Esophagus mucosa (tissue), 1 donor: ENCODE results near the gene EOGT. TPM values are rescaled to one million over a fixed set of nuclear protein-coding genes. Genes with fewer than 3 reads are reported as not detected.

Experiments
- ATAC-seq: fragments of 200-7000 bp; cut with Tn5 transposase; one replicate; pipeline ENCODE4 v1.9.1; 2020
- total RNA-seq: library from RNA; stranded (reverse); gene quantifications from one replicate; pipeline ENCODE4 v1.2.4, GENCODE V29; 2023
- donor health status: DM: yes; HTN: yes; CAD: no.

EOGT gene
- 19.6 TPM for total RNA-seq

- peak; percentile 89 for ATAC-seq
Measured at GRCh38 chr3:69013253-69014021, at the start of gene EOGT. Gene EOGT, minus strand, starts transcription at chr3:69013684. Its CDS starts 3,838 bp downstream, at chr3:69009846.

- ATAC-seq: no peak
Measured at GRCh38 chr3:69059688-69060087, 46.2 kb upstream of the EOGT start.

- no peak for ATAC-seq
Measured at GRCh38 chr3:69058947-69059224, 45.4 kb upstream of the EOGT start.

GRCh38 chr3:69058180-69058946 lies 44.9 kb upstream of the EOGT start:
- ATAC-seq: peak; percentile 58

- peak; percentile 59 for ATAC-seq
Measured at GRCh38 chr3:69052472-69052898, 39.0 kb upstream of the EOGT start.

GRCh38 chr3:69051756-69052471 lies 38.4 kb upstream of the EOGT start, which contains the start of gene TMF1:
Gene TMF1, minus strand, starts transcription at chr3:69052333. Its CDS starts 247 bp downstream, at chr3:69052086.
- peak; percentile 99 for ATAC-seq

- no peak for ATAC-seq
Measured at GRCh38 chr3:69048990-69049389, 35.5 kb upstream of the EOGT start.

GRCh38 chr3:69044608-69045007 lies 31.1 kb upstream of the EOGT start:
- ATAC-seq: no peak

- ATAC-seq: no peak
Measured at GRCh38 chr3:69033470-69033869, 20.0 kb upstream of the EOGT start.

- no peak for ATAC-seq
Measured at GRCh38 chr3:69032737-69033136, 19.3 kb upstream of the EOGT start.

GRCh38 chr3:69032142-69032541 lies 18.7 kb upstream of the EOGT start:
- no peak for ATAC-seq

GRCh38 chr3:69031635-69032034 lies 18.2 kb upstream of the EOGT start:
- no peak for ATAC-seq

- no peak for ATAC-seq
Measured at GRCh38 chr3:69020857-69021256, 7.4 kb upstream of the EOGT start.

GRCh38 chr3:69020424-69020823 lies 6.9 kb upstream of the EOGT start:
- no peak for ATAC-seq

GRCh38 chr3:69016901-69017300 lies 3.4 kb upstream of the EOGT start:
- ATAC-seq: no peak

GRCh38 chr3:69016102-69016501 lies 2.6 kb upstream of the EOGT start:
- ATAC-seq: no peak

- ATAC-seq: no peak
Measured at GRCh38 chr3:69014022-69014580, 617 bp upstream of the EOGT start.

GRCh38 chr3:69012800-69013252 lies 658 bp downstream of the EOGT start:
- ATAC-seq: peak; percentile 47

- ATAC-seq: peak; percentile 71
Measured at GRCh38 chr3:69012100-69012799, 1.2 kb downstream of the EOGT start.

- ATAC-seq: no peak
Measured at GRCh38 chr3:69011096-69011730, 2.3 kb downstream of the EOGT start.

- no peak for ATAC-seq
Measured at GRCh38 chr3:69009559-69010410, 3.7 kb downstream of the EOGT start.
